HG02763 (cell line): ENCODE results near the gene NISCH.

Experiments
- ATAC-seq: cut with Tn5 transposase; IDR thresholded peaks from one replicate; pipeline ENCODE4 v1.9.1; 2021; ENCODE audit warnings: mild to moderate bottlenecking, moderate library complexity; ENCODE audit not compliant: unreplicated experiment

The NISCH gene

DNA sequence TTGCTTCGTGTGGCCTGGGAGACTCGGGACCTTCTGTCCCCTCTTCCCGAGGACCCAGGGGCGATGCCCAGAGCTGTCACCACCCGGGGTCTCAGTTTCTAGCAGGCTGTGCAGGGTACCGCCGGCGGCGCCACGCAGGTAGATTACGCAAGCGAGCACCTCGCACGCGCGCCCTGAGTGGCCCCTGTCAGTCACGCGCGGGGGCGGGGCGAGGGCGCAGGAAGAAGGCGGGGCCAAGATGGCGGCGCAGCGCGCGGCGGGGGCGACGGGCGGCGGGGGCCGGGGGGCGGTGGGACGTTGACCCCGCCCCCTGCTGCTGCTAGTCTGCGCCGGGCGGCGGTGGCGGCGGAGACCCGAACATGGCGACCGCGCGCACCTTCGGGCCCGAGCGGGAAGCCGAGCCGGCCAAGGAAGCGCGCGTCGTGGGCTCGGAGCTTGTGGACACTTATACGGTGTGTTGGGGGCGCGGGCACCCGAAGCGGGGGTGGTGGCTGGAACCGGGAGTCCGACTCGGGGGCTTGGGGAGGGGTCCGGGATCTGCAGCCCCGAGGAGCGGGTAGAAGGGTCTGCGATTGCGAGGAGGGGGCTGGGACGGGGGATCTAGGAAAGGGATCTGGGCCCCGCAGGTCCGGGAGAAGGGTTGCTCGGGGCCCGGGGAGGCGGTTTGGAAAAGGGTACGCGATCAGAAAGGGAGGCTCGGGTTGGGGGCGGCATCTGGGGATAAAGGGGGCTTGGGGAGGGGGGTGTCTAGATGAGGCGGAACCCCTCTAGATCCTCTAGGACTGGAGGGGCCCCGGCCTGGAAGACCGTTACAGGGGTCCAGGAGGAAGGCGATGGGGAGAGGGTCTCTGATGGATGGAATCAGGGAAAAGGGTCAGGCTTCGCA is at the start of gene NISCH:
TSS of gene NISCH (plus strand) at position 322 of the 886 bp plus-strand sequence. CDS start at position 360, 38 bp downstream.
- ATAC-seq: peak; percentile 85

DNA sequence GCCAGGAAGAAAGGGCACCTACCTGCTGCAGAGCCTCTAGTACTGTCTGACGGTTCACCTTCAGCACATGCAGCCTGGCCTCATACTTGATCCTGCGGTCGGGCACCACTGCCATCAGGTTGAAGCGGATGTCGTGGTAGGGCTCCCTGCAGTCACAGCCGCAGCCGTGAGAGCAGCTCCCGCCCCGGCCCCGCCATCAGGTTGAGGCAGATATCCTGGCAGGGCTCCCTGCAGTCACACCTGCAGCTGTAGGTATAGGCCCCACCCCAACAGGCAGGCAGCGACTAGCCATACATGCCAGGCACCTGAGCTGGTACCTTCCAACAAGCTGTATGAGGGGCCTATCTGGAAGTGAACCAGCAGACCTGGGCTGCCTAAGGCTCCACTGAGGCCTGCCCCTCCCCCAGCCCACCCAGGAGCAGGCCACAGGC is 49.2 kb upstream of the NISCH start:
- ATAC-seq: no peak

DNA sequence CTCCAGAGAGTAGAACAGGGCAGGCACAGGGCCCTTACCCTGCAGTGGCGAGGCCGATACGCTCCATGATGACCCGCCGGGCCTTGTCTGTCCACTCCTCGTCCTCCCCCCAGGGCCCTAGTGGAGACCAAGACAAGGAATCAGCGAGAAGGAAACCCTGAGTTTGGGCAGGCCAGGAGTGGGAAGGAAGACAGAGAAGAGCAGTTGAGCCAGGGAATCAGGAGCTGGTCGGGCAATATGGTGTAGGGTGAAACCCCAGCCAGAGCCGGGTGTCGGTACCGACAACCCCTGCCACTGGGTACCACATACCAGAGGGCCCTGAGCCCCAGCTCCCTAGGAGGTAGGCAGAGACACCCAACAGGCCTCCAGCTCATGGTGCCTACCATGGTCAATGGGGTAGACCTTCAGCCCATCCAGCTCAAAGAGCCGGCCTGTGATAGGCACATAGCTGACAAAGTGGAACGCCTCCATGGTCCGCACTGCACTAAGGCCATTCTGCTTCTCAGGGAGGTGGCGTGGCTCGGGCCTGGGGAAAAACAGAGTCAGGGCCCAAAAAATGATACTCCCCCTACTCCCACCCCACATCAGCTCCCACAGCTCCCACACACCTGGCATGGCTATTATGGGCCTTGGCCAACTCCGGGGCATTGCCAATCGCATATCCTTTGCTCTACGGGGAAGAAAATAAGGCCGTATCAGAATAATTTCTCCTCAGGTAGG is 48.5 kb upstream of the NISCH start:
- no peak for ATAC-seq

DNA sequence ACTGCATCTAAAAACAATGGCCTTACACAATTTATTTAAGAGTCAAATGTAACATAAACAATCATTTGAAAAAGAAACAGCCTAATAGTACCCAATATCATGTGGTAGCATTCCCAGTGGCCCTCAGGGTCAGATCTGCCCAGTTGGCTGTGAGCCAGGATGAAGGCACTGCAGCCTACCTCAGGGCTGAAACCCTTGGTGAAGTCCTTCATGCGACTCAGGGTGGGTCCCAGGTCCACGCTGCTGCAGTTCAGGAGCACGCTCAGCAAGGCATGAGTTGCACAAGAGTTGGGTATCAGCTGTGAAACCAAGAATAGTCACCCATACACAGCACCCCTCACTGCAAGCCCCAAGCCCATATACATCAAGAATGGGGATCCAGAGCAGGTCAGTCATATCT is 47.6 kb upstream of the NISCH start:
- ATAC-seq: no peak

DNA sequence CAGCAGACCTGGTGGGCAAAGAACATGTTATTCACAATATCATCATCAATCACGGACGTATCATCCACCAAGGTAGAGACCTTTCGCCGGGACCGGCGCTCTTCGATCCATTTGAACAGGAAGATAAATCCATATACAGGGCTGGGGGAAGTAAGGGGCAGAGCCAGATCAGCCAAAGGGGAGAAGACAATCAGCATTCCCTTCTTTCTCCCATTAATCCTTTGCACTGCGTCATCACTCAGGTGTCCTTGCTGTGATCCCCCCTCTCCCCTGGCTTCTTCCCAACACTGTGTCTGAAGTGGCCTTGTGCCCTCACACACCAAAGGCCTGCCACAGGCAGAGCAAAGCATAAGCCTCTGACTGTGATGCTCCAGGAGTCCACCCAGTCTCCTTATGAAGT is 46.9 kb upstream of the NISCH start:
- no peak for ATAC-seq

DNA sequence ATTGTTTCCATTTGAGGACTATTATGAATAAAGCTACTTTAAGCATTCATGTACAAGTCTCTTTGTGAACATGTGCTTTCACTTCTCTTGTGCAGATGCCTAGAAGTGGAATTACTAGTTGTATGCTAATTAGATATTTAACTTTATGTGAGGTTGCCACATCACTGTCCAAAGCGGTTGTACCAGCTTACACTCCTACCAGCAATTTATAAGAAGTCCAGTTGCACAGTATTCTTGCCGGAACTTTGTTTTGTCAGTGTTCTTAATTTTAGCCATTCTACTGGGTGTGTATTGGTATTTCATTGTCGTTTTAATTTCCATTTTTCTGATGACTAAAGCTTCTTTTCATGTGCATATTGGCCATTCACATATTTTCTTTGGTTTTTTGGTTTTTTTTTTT is 39.6 kb upstream of the NISCH start:
- ATAC-seq: no peak

DNA sequence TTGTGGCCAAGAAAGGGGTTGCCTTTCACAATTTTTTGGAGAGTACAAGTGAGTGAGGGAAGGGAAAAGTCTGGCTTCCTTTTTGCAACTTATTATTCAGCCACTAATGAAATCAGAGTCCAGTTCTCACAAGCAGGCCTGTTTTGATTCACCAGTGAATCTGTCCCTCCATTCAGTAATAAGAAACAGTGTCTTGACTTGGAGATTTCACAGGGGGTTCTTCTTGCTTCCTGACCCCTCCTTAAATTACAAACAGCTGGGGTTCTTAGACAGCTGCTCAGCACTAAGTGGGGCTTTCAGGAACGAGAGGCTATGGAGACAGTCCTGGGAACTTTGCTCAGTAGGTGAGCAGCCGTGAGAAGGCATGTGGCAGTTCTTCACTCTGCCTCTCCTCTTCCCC is 35.0 kb upstream of the NISCH start:
- no peak for ATAC-seq

DNA sequence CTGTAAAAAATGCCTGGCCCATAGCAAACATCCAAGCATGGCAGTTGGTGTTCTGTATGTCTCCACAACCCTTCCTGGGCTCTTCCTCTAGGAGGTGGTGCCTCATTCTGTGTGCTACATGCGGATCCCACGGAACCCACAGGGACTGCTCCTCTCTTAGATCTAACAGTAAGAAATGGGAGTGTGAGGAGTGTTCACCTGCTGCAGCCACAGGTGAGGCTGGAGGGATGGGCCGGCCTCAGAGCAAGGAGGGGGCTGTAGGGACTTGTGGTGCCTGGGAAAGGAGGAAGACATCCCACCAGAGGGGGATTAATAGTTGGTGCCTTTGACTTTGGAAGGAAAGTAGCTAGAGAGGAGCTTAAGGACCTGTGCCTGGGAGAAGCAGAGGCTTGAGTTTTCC is 32.7 kb upstream of the NISCH start:
- ATAC-seq: no peak

DNA sequence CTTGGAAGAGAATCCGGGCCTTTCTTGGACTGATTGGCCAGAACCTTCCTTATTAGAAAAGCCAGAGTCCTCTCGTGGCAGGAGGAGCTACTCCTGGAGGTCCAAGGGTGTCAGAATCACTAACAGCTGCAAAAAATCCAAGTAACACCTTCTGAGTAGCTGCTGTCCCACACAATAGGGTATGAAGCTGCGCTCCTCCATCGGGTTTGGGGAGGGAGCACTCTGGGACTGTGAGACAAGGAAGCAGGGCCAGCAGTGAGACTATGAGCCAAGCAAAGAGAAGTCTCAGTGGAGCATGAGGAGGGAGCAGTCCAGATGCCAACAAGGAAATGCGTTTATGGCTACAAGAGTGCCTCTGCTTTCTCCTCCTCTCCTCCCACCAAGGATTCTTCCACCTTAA is 32.2 kb upstream of the NISCH start:
- ATAC-seq: no peak

DNA sequence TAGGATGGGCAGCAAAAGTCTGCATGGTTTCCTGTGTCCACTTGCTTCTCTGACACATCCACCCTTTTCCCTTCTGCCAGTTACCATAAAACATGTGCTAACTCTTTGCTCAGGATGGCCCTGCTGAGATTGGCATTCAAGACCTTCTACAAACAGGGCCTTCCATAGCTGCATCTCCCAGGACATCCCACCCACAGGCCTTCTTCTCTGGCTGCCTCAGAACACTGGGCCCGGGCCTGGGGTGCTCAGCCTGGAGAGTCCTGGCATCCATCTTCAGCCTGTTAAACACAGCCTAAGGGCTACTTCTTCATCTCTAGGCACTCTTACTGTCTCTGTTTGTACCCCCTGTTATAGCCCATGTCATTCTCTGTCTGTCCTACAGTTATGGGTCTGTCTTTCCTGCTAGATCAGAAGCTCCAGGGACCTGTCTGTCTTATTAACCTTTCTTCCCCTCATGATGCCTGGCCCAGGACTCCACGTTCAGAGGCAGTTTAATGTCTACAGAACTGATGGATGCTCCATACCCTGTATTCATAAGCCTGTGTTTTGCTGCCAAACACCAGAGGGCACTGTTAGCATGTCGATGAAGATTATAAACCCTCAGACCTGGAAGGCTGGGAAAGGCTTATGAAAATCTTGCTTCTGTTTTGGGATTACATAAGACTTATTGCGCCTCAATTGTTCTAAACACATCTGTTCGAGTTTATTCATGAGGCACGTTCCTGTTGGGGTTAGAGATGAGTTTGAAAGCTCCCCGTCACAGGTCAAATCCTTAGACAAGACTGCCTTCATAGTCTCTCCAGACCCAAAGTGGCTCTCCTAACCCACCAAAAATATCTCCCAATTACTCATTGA is 27.0 kb upstream of the NISCH start:
- no peak for ATAC-seq

DNA sequence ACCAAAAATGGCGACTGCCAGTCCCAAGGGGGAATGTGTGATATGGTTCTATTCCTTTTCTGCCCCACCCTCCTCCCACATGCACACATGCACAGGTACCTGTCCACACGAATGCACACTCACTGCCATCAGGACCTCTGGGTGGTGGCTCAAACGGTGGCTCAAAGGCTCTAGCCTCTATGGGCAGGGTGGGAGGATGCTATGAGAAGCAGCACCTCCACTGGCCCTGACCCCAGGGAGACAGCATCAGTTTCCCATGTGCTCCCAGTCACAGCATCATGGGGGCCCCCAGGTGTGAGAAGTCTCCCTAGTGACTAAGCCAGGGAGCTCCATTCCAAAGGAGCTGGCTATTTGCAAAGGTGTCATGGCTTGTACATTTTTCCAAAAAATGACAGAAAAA is 26.4 kb upstream of the NISCH start:
- ATAC-seq: no peak

DNA sequence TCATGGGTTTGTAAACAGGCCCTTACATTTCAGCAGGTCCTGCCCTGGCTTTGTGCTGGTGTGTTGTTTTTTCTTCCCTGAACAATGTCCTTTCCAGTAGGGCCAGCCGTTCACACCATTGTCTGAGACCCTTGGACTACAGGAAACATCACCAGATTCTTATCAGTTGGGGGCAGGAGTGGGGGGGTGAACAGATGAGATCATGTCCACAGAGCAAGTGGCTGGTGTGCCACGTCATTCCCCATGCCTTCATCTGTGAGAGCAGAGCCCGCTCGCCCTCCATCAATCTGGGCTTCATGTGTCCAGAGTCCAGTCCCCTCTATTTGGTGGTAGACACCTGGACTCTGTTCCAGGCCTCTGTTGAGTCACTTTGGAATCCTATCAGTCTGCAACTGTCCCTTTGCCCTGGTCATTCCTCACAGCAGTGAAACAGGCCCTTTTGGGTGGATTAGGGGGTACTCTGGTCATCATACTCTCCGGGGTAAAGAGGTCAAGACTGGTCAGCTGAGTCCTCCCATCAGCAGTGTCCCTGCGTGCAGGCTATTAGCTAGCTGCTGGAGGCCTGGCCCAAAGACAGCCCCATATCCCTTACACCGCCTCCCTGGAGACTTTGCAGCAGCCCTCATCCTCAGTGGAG is 25.5 kb upstream of the NISCH start:
- no peak for ATAC-seq

DNA sequence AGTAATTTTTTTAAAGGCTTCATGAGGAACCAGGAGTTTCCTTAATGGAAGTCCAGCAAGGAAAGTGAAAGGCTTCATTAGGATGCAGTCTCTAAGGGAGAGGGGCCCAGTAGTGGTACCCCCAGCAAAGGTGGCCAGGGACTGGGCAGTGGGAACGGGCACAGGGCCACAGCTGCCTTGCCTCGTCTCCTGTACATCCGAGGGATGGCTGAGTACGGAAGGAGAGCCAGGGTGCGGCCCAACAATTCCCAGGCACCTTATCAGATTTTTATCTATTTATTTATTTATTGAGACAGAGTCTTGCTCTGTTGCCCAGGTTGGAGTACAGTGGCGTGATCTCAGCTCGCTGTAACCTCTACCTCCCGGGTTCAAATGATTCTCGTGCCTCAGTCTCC is 25.0 kb upstream of the NISCH start:
- ATAC-seq: no peak

DNA sequence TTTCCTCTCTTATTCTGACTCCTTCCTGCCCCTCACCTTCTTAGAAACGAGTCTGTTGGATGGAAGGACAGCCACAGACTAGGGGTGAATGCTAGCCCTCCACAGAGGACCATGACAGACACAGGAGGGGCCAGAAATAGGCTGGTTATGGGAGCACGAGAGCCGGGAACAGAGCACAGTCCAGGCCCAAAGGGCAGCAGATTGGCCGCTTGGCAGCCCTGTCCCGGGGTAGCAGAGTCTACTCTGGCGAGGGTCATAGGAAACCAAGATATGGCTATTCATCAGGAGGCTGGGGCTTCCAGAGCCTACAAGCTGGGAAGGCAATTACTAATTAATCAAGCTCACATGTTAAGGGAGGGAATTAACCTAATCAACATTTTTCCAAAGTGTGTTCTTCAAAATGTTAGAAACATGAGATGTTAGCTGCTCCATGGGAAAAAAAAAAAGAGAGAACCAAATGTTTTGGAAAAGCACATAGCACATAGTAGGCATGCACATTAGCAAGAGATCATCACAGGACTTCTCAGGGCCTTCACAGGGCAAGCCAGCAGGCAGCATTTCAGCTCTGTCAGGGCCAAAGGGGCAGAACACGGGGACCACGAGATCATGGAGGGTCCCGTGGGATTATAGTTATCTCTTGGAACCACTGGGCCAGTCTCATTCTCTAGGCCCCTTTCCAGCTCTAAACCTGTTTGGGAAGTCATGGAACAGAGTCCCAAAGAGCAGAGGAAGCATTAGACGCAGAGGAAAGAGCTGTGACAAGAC is 23.8 kb upstream of the NISCH start:
- ATAC-seq: no peak

DNA sequence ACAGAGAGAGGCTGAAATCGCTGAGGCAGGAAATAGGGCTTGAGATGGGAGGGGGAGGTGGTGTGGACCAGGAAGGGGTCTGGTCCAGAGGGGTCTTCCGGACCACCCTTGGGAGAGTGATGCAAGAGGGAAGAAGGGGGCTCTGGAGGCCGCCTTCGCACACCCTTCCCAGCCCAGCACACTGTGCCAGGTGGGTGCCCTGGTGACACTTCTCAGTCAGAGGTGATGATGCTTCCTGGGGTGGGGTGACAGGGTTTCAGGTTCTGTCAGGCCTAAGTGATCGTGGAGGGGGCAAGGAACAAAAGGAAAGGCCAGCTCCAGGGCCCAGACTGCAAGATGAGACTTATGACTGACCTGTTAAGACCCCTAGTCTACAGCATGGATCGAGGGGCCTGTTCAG is 23.2 kb upstream of the NISCH start:
- no peak for ATAC-seq

DNA sequence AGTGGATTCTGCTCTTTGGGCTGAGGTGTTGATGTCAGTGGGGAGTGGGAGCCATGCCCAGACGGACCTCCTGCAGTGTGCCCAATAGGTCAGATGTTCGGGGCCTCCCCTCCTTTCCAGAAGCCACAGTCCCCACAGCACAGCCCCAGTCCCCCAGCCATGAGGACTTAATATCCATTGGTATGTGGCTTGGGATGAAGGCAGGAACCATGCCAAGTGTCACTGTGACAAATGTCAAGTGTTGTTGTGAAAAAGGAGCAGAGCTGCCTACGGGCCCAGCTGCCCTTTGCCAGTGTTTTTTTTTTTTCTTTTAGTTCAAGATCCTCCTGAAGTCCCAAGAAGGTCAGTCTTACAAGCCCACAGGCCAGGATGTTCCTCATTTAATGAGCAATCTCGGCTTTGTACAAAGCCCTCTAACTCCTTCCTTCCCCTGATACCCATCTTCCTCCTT is 22.7 kb upstream of the NISCH start:
- ATAC-seq: no peak

DNA sequence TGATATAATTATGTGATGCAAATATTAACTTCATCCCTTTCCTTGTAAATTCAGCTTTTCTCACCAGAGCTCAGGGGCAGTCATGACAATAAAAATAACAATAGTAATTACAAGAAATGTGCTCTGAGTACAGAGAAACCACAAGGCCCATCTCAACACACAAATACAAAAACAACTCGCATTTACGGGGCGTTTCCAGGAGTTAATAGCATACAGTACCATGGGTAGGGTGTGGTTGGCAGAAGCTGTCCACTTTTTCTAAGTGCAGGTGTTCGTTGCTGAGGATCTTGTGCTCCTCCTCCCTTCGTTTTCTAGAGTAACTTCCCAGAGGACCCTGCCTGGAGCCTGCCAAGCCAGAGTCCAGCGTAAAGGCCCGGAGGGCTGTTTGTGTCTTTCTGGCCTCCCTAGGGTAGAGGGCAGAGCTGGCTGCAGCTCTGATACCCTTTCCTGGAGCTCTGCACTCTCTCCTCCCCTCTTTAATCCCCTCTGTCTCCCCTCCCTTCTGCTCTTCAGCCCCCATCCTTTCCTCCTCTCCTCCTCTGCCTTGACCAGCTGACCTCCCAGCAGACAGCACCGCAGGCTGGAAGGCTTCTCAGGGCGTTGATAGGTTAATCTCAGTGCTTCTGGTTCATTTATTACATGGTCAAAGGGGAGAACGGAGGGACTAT is 21.9 kb upstream of the NISCH start:
- ATAC-seq: no peak

DNA sequence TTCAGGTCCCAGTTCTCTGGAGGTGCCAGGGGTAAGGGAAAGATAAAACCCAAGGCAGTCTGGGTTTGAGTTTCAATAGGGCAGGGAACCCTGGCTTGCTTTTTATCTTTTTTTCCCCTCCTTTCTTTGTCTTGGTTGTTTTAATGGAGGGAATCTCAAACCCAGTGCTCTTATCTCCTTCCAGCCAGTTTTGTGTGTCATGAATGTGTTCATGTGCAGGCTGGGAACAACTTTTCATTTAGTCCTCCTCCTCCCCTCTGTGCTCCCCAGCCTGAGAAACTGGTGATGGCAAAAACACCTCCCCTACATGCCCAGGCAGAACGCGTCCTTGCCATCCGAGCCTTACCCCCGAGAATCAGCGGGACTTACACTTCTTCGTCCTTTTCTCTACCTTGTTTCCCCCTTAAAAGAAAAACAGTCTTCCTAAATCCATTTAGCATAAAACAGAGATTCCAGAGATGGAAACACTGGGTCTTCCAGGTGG is 21.4 kb upstream of the NISCH start:
- ATAC-seq: no peak

DNA sequence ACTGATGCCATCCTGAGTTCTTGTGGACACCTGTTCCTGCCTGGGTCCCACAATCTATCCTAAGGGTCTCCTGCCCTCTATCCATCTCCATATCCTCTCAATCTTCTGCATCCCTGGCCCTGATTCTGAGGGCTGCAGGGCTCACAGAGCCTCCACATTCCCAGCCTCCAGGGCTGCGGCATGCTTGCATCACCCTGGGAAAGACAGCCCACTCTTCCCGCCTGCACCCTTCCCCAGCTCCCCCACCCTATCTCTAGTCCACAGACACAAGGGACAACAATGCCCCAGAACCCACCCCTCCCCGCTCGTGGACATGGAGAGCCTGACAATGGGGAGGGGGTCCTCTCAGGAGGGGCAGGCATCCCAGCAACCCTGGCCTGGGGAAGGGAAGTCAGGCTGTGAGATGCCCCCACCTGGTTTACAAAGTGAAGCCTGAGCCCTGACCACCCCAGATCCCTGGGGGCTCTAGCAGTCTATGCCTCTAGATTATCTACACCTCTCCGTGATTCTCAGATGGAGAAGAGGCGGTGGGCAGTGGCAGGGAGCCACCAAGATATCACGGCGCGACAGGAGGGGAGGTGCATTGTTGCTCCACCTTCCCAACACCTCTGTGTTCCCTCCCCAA is 20.8 kb upstream of the NISCH start:
- no peak for ATAC-seq
